Natural killer cell (primary cell): ENCODE measurements around the gene LNPEP. TPM values are rescaled to one million over a fixed set of nuclear protein-coding genes. Genes with fewer than 3 reads are reported as not detected.

Experiments
- ATAC-seq, 3 donors: fragments of 150-1000 bp in 2 of 3; fragments of 200-7000 bp in 1 of 3; cut with Tn5 transposase; 1 replicate in 1 of 3; 2 replicates in 2 of 3; pipeline ENCODE4 v1.10.0; 2021; ENCODE audit warnings: mild to moderate bottlenecking in 2 of 3, moderate library complexity in 2 of 3
- DNase-seq, 2 donors: peaks; one replicate each; pipeline versions ENCODE4 v3.0.0 to v3.0.0-alpha.2; 2013 to 2021; ENCODE audit warnings: mixed read lengths in 1 of 2
- H3K27ac ChIP-seq: one replicate; pipeline ENCODE4 v1.5.1; 2013; ENCODE audit warnings: mild to moderate bottlenecking, low read length
- H3K27me3 ChIP-seq: one replicate; pipeline ENCODE4 v1.6.1; 2013; ENCODE audit warnings: low read length; ENCODE audit not compliant: control insufficient read depth, insufficient read depth
- H3K36me3 ChIP-seq: one replicate; pipeline ENCODE4 v1.6.1; 2013; ENCODE audit warnings: low read length; ENCODE audit not compliant: control insufficient read depth, insufficient read depth
- H3K4me1 ChIP-seq: one replicate; pipeline ENCODE4 v1.6.1; 2013; ENCODE audit warnings: low read length; ENCODE audit not compliant: control insufficient read depth, insufficient read depth
- H3K4me3 ChIP-seq: one replicate; pipeline ENCODE4 v1.5.1; 2013; ENCODE audit warnings: low read length
- H3K9me3 ChIP-seq: one replicate; pipeline ENCODE4 v1.6.1; 2013; ENCODE audit warnings: low read length; ENCODE audit not compliant: control insufficient read depth, insufficient read depth
- H3K27ac Mint-ChIP-seq, 2 donors: one replicate each; pipeline ENCODE4 v1.8.0; 2022; ENCODE audit warnings: mild to moderate bottlenecking in 2 of 2, mixed read lengths in 2 of 2, moderate library complexity in 1 of 2
- H3K27me3 Mint-ChIP-seq, 2 donors: one replicate each; pipeline ENCODE4 v1.8.0; 2022; ENCODE audit warnings: low read depth in 2 of 2, mixed read lengths in 2 of 2
- H3K36me3 Mint-ChIP-seq: one replicate; pipeline ENCODE4 v1.8.0; 2022; ENCODE audit warnings: mixed read lengths
- H3K4me1 Mint-ChIP-seq, 2 donors: one replicate each; pipeline ENCODE4 v1.8.0; 2022; ENCODE audit warnings: mixed read lengths in 2 of 2
- H3K4me3 Mint-ChIP-seq: one replicate; pipeline ENCODE4 v1.8.0; 2022; ENCODE audit warnings: mild to moderate bottlenecking, moderate library complexity, mixed read lengths
- H3K9me3 Mint-ChIP-seq, 2 donors: one replicate each; pipeline ENCODE4 v1.8.0; 2022; ENCODE audit warnings: mixed read lengths in 2 of 2
- WGBS: methylation state at CpG from one replicate; pipeline ENCODE4 v1.1.7; 2013; ENCODE audit warnings: missing lambda C conversion rate; ENCODE audit not compliant: insufficient coverage; 5-methylcytosine and 5-hydroxymethylcytosine counted together
- intact Hi-C: fragments of 100-400 bp; cut with micrococcal nuclease; formaldehyde crosslinking; loops from one replicate; pipeline ENCODE4 v1.14.2; 2022
- total RNA-seq, 4 donors: library from RNA; stranded (reverse); fragments of 120-200 nt in 1 of 4; gene quantifications; one replicate each; pipeline versions ENCODE4 v1.2.3 to v1.2.4, GENCODE V29; 2013 to 2022
- TF ChIP-seq, protein P1 (sequence below): fragments of 200-600 bp; IDR thresholded peaks from one replicate; pipeline ENCODE4 v1.8.0; 2022; ENCODE audit warnings: antibody characterized with exemption

LNPEP gene
- total RNA-seq, 3 donors from 2014 or later (not counting 1 experiment from before 2014, with no cell fraction given): 126 to 162 (median 135) TPM

DNA sequence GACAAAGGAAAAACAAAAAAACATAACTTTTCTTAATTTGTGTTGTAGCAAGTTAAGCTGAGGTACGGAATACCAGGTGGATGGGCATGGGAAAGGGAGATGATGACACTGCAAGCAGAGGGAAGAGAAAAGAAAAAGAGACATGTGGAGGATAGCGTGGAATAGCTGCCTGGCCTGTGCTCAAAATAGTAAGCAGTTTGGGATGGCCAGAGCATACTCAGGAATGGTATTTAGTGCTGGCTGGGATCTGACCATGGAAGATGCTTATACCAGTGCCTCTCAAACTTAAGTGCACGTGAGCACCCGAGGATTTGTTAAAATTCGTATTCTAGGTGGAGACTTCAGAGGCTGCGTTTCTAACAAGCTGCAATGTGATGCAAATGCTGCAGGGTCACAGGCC lies 41.3 kb downstream of the LNPEP start:
- peaks cover 15% of the 10 kb centered on the region for H3K4me1 ChIP-seq
- no peaks in the 10 kb centered on the region for H3K36me3 Mint-ChIP-seq
- no peak overlapping the region for H3K4me3 Mint-ChIP-seq
- H3K9me3 ChIP-seq: no peaks in the 10 kb centered on the region
- peaks cover 35% of the 10 kb centered on the region for H3K36me3 ChIP-seq
- 91% methylated on average over 6 of the region's 6 CpGs for WGBS
- H3K27ac Mint-ChIP-seq: peak overlapping the region in 1 of 2 donors; percentile 8
- ATAC-seq: no peak
- H3K27me3 Mint-ChIP-seq: no peaks in the 10 kb centered on the region
- TF ChIP-seq, protein P1, sequence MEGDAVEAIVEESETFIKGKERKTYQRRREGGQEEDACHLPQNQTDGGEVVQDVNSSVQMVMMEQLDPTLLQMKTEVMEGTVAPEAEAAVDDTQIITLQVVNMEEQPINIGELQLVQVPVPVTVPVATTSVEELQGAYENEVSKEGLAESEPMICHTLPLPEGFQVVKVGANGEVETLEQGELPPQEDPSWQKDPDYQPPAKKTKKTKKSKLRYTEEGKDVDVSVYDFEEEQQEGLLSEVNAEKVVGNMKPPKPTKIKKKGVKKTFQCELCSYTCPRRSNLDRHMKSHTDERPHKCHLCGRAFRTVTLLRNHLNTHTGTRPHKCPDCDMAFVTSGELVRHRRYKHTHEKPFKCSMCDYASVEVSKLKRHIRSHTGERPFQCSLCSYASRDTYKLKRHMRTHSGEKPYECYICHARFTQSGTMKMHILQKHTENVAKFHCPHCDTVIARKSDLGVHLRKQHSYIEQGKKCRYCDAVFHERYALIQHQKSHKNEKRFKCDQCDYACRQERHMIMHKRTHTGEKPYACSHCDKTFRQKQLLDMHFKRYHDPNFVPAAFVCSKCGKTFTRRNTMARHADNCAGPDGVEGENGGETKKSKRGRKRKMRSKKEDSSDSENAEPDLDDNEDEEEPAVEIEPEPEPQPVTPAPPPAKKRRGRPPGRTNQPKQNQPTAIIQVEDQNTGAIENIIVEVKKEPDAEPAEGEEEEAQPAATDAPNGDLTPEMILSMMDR: no peak
- H3K4me3 ChIP-seq: no peak overlapping the region
- intact Hi-C loops: no loop called here
- H3K27ac ChIP-seq: no peak overlapping the region
- peaks cover 48 to 69% of the 10 kb centered on the region in 2 donors for H3K4me1 Mint-ChIP-seq
- H3K9me3 Mint-ChIP-seq: no peaks in the 10 kb centered on the region
- DNase-seq: no peak
- H3K27me3 ChIP-seq: no peaks in the 10 kb centered on the region

DNA sequence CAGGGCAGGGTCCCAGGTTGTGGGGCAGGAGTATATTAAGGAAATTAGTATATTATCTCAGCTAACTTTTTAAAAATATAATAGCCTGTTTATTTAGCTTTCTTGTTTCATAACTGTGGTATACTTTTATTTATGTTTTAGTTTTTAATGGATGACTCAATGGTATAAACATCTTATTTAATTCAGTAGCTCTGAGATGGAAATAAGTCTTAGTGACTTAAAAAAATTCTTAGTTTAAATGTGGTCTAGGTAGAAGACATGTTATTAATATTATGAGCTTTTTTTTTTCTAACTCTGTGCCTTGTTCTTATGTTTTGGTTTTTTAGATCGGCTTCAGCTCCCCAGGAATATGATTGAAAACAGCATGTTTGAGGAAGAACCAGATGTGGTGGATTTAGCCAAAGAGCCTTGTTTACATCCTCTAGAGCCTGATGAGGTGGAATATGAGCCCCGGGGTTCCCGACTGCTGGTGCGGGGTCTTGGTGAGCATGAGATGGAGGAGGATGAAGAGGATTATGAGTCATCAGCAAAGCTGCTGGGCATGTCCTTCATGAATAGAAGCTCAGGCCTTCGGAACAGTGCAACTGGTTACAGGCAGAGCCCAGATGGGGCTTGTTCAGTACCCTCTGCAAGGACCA lies 43.1 kb downstream of the LNPEP start:
- H3K9me3 ChIP-seq: no peaks in the 10 kb centered on the region
- ATAC-seq (no peak), DNase-seq (no peak)
- WGBS: 96% methylated on average over 5 of the region's 5 CpGs
- Mint-ChIP-seq H3K27me3 (no peaks in the 10 kb centered on the region), H3K27ac (peak overlapping the region; percentile 8 to 66), H3K36me3 (no peaks in the 10 kb centered on the region), H3K4me3 (no peak overlapping the region), H3K4me1 (peaks cover 49 to 70% of the 10 kb centered on the region in 2 donors), H3K9me3 (no peaks in the 10 kb centered on the region)
- H3K36me3 ChIP-seq: peaks cover 39% of the 10 kb centered on the region
- peaks cover 13% of the 10 kb centered on the region for H3K4me1 ChIP-seq
- no peak overlapping the region for H3K27ac ChIP-seq
- no peaks in the 10 kb centered on the region for H3K27me3 ChIP-seq
- intact Hi-C loops: no loop called here
- TF ChIP-seq, protein P1: no peak
- H3K4me3 ChIP-seq: no peak overlapping the region

GRCh38 chr5:96984506-96985192 lies 48.8 kb downstream of the LNPEP start:
- H3K27me3 Mint-ChIP-seq: no peaks in the 10 kb centered on the region
- WGBS: 58% methylated on average over 1 of the region's 1 CpG
- Histone ChIP-seq H3K4me1 (peaks cover 10% of the 10 kb centered on the region), H3K36me3 (peaks cover 57% of the 10 kb centered on the region), H3K4me3 (no peak overlapping the region), H3K27ac (no peak overlapping the region), H3K27me3 (no peaks in the 10 kb centered on the region), H3K9me3 (no peaks in the 10 kb centered on the region)
- H3K36me3 Mint-ChIP-seq: no peaks in the 10 kb centered on the region
- H3K27ac Mint-ChIP-seq: peak overlapping the region; percentile 8 to 46
- H3K4me1 Mint-ChIP-seq: peaks cover 53 to 56% of the 10 kb centered on the region in 2 donors
- H3K9me3 Mint-ChIP-seq: no peaks in the 10 kb centered on the region
- intact Hi-C loops: loop anchor here (10.0 kb wide), 1 partner anchor 180 kb away; no protein-coding TSS in a partner anchor
- peak overlapping the region; percentile 19 for H3K4me3 Mint-ChIP-seq
- ATAC-seq: no peak
- TF ChIP-seq, protein P1: no peak
- DNase-seq: no peak
